Lower leg skin (tissue), 3 donors: ENCODE results near the gene MTUS2.

Experiments
- CTCF ChIP-seq, 3 donors: fragments of 450-650 bp; IDR thresholded peaks; one replicate each; pipeline ENCODE4 v1.5.1; 2016; ENCODE audit warnings: antibody characterized with exemption in 3 of 3, mild to moderate bottlenecking in 3 of 3, moderate library complexity in 2 of 3
- POLR2A ChIP-seq, 2 donors: fragments of 450-650 bp; IDR thresholded peaks; one replicate each; pipeline ENCODE4 v1.6.1; 2016 to 2017; ENCODE audit warnings: antibody characterized with exemption in 2 of 2, mild to moderate bottlenecking in 1 of 2, moderate library complexity in 1 of 2

GRCh38 chr13:29323954-29324353 lies 503.8 kb downstream of the MTUS2 start:
- no peak for TF ChIP-seq CTCF (IDR thresholded peaks at IDR 0.05)
- TF ChIP-seq POLR2A (IDR thresholded peaks at IDR 0.05), result no peak
